Nephron (organoid): ENCODE measurements around the gene HDAC9.

ENCODE experiments used
- H3K27ac Mint-ChIP-seq, 3 experiments: 2 replicates each; pipeline ENCODE4 v1.8.0; 2020; ENCODE audit warnings: mixed read lengths in 3 of 3, mild to moderate bottlenecking in 2 of 3, moderate library complexity in 1 of 3
- H3K27me3 Mint-ChIP-seq: 2 replicates; pipeline ENCODE4 v1.8.0; 2021; ENCODE audit warnings: low read depth, mild to moderate bottlenecking, moderate library complexity, mixed read lengths
- H3K36me3 Mint-ChIP-seq: 2 replicates; pipeline ENCODE4 v1.8.0; 2020; ENCODE audit warnings: low read depth, mixed read lengths
- H3K4me1 Mint-ChIP-seq: 2 replicates; pipeline ENCODE4 v1.8.0; 2020; ENCODE audit warnings: mixed read lengths
- H3K4me3 Mint-ChIP-seq, 3 experiments: 2 replicates each; pipeline ENCODE4 v1.8.0; 2020; ENCODE audit warnings: mild to moderate bottlenecking in 3 of 3, mixed read lengths in 3 of 3, moderate library complexity in 2 of 3
- H3K9me3 Mint-ChIP-seq: 2 replicates; pipeline ENCODE4 v1.8.0; 2020; ENCODE audit warnings: mixed read lengths
- TF ChIP-seq, protein P1 (sequence below), 3 experiments: fragments of 200-600 bp; sonication (generic); IDR thresholded peaks; one replicate each; pipeline ENCODE4 v1.5.0; 2021; ENCODE audit warnings: antibody characterized with exemption in 3 of 3; ENCODE audit not compliant: unreplicated experiment in 3 of 3

HDAC9 gene

DNA sequence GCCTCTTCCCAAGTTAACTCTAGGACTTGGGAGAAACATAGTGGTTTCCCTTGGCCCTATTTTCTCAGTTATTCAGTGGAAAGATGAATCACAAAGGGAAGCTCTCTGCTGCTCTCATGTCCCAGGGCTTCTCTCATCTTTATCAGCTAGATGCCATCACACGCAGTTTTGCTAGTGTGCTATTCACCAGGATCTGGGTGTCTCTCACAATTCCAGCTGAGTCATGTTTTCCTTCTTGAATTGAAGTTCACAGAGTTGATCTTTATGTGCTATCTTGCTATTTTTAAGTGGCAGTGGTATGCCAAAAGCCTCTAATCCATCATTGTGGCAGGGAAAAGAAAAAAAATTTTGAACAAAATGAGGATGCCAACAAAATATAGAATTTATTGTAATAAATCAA is 520.6 kb downstream of the HDAC9 start:
- Mint-ChIP-seq H3K9me3 (peaks cover 28% of the 10 kb centered on the region), H3K27ac (no peak overlapping the region), H3K4me1 (no peaks in the 10 kb centered on the region), H3K36me3 (peaks cover 27% of the 10 kb centered on the region), H3K4me3 (no peak overlapping the region), H3K27me3 (no peaks in the 10 kb centered on the region)
- TF ChIP-seq, protein P1, sequence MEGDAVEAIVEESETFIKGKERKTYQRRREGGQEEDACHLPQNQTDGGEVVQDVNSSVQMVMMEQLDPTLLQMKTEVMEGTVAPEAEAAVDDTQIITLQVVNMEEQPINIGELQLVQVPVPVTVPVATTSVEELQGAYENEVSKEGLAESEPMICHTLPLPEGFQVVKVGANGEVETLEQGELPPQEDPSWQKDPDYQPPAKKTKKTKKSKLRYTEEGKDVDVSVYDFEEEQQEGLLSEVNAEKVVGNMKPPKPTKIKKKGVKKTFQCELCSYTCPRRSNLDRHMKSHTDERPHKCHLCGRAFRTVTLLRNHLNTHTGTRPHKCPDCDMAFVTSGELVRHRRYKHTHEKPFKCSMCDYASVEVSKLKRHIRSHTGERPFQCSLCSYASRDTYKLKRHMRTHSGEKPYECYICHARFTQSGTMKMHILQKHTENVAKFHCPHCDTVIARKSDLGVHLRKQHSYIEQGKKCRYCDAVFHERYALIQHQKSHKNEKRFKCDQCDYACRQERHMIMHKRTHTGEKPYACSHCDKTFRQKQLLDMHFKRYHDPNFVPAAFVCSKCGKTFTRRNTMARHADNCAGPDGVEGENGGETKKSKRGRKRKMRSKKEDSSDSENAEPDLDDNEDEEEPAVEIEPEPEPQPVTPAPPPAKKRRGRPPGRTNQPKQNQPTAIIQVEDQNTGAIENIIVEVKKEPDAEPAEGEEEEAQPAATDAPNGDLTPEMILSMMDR (IDR thresholded peaks at IDR 0.05; ENCODE audit: unreplicated experiment in 3 of 3), result no peak

DNA sequence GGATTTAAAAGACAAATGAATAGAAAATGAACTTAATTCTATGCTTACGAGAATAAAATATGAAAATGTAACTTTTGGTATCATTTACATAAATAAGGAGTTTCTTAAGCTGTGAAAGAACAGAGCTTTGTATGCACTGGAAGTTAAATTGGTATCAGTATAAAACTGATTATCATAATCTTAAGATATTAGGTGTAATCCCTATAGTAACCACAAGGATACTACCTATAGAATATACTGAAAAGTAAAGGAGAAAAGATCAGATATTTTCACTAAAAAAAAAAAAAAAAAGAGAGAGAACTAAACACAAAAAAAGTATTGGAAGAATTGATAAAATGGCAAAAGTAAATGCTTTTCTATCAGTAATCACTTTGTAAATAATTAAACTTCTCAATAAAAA is 521.8 kb downstream of the HDAC9 start:
- H3K27me3 Mint-ChIP-seq, result no peaks in the 10 kb centered on the region
- no peaks in the 10 kb centered on the region for H3K4me1 Mint-ChIP-seq
- no peak overlapping the region for H3K4me3 Mint-ChIP-seq
- peaks cover 26% of the 10 kb centered on the region for H3K9me3 Mint-ChIP-seq
- TF ChIP-seq, protein P1 (IDR thresholded peaks at IDR 0.05; ENCODE audit: unreplicated experiment in 3 of 3), result peak in 2 of 3 experiments; percentile 7 to 19
- peaks cover 27% of the 10 kb centered on the region for H3K36me3 Mint-ChIP-seq
- no peak overlapping the region for H3K27ac Mint-ChIP-seq

GRCh38 chr7:19020062-19020461 is 524.5 kb downstream of the HDAC9 start:
- no peaks in the 10 kb centered on the region for H3K4me1 Mint-ChIP-seq
- H3K36me3 Mint-ChIP-seq, result peaks cover 27% of the 10 kb centered on the region
- no peak overlapping the region for H3K4me3 Mint-ChIP-seq
- no peaks in the 10 kb centered on the region for H3K27me3 Mint-ChIP-seq
- TF ChIP-seq, protein P1 (IDR thresholded peaks at IDR 0.05; ENCODE audit: unreplicated experiment in 3 of 3), result no peak
- no peak overlapping the region for H3K27ac Mint-ChIP-seq
- H3K9me3 Mint-ChIP-seq, result peaks cover 20% of the 10 kb centered on the region

DNA sequence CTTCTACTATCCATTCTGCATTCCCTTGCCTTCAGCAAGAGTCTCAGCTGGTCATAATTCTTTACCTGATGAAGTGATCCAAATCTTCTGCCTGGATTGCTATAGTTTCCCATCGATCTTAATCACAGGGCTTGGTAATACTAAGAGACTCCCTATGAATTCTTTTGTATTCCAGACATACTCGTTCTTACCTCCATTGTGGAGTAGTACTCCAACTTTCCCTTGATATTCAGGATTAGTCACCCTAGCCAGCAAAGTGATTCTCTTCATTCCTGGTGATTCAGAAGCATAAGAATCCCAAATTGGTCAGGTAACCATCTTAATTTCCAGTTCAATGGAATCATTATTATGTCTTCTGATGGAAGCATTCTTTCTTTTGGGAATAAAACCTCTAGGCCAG is 525.2 kb downstream of the HDAC9 start:
- Mint-ChIP-seq H3K4me3 (no peak overlapping the region), H3K27me3 (no peaks in the 10 kb centered on the region), H3K27ac (no peak overlapping the region), H3K9me3 (peaks cover 17% of the 10 kb centered on the region), H3K4me1 (no peaks in the 10 kb centered on the region), H3K36me3 (peaks cover 25% of the 10 kb centered on the region)
- TF ChIP-seq, protein P1 (IDR thresholded peaks at IDR 0.05; ENCODE audit: unreplicated experiment in 3 of 3), result no peak

DNA sequence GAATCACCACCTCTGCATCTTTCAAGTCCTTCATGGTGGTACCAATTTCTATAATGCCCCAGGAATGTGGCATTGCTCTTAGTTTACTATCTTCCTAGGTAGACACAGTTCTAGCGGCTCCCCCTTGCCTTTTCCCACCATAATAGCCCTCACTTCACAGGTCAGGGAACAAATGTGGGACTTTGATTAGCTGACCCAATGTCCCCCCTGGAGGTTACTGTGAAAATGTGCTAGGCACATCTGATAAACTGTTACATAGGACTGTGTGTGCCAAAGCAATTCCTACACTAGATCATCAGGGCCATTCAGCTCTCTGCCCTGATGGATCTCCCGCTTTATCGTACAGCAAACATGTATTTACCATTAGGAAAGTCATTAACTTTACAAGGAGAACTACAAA is 527.9 kb downstream of the HDAC9 start:
- Mint-ChIP-seq H3K27ac (no peak overlapping the region), H3K27me3 (no peaks in the 10 kb centered on the region), H3K9me3 (peaks cover 2% of the 10 kb centered on the region), H3K4me1 (no peaks in the 10 kb centered on the region), H3K36me3 (peaks cover 2% of the 10 kb centered on the region), H3K4me3 (no peak overlapping the region)
- TF ChIP-seq, protein P1 (IDR thresholded peaks at IDR 0.05; ENCODE audit: unreplicated experiment in 3 of 3), result no peak

DNA sequence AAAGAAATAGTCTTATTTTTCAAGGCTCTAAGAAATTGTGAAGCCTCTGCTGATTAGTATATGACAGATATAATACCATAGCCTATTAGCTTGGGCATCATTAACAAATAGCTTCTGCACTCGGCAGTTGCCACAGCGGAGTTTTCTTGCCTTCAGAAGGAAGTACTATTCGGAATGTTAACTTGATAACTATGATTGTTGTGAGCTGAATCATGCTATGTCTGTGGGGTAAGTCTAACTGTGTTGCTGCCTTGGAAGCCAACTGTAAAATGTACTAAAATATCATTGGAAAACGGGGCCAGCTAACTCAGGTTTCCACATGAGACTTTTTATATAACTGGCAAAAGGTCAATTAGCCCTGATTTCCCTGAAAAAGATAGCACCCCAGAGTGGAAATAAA is 528.7 kb downstream of the HDAC9 start:
- TF ChIP-seq, protein P1 (IDR thresholded peaks at IDR 0.05; ENCODE audit: unreplicated experiment in 3 of 3), result no peak
- H3K9me3 Mint-ChIP-seq, result no peaks in the 10 kb centered on the region
- H3K27me3 Mint-ChIP-seq, result no peaks in the 10 kb centered on the region
- H3K36me3 Mint-ChIP-seq, result no peaks in the 10 kb centered on the region
- H3K27ac Mint-ChIP-seq, result no peak overlapping the region
- H3K4me3 Mint-ChIP-seq, result no peak overlapping the region
- H3K4me1 Mint-ChIP-seq, result no peaks in the 10 kb centered on the region
